SKM-1 (cell line): Measurements from ENCODE around the gene GPR146.
"Not testable (repeated sequence)": the region's sequence is repeated elsewhere in the genome, so short reads cannot be mapped to it uniquely, and the experiment has no call there.

ENCODE experiments used
- DNase-seq: peaks from one replicate; lab custom pipeline; 2025; ENCODE audit not compliant: unreplicated experiment; lab: John Stamatoyannopoulos, UW

The GPR146 gene

GRCh38 chr7:1074018-1074417 lies 29.7 kb downstream of the GPR146 start:
- DNase-seq: not testable (repeated sequence)

- DNase-seq: no peak
These were observed 30.5 kb downstream of the GPR146 start for GRCh38 chr7:1074593-1075431.

GRCh38 chr7:1076184-1077072 lies 32.1 kb downstream of the GPR146 start:
- no peak for DNase-seq

- DNase-seq: no peak
These were observed 34.2 kb downstream of the GPR146 start for GRCh38 chr7:1078519-1078918.

- DNase-seq: no peak
These were observed 34.6 kb downstream of the GPR146 start for GRCh38 chr7:1078985-1079384.

GRCh38 chr7:1079546-1079945 lies 35.2 kb downstream of the GPR146 start:
- no peak for DNase-seq

GRCh38 chr7:1080252-1080920 lies 36.0 kb downstream of the GPR146 start:
- no peak for DNase-seq

- DNase-seq: no peak
These were observed 36.5 kb downstream of the GPR146 start for GRCh38 chr7:1080921-1081255.

- no peak for DNase-seq
These were observed 37.0 kb downstream of the GPR146 start for GRCh38 chr7:1081336-1081735.

- DNase-seq: no peak
These were observed 37.6 kb downstream of the GPR146 start for GRCh38 chr7:1081931-1082401.

GRCh38 chr7:1083729-1084657 lies 39.6 kb downstream of the GPR146 start:
- no peak for DNase-seq

- no peak for DNase-seq
These were observed 40.9 kb downstream of the GPR146 start for GRCh38 chr7:1085266-1085665.

- no peak for DNase-seq
These were observed 41.6 kb downstream of the GPR146 start for GRCh38 chr7:1085910-1086421.

GRCh38 chr7:1086588-1087464 lies 42.5 kb downstream of the GPR146 start:
- DNase-seq: peak; percentile 49

- no peak for DNase-seq
These were observed 43.1 kb downstream of the GPR146 start for GRCh38 chr7:1087465-1087814.

- no peak for DNase-seq
These were observed 43.9 kb downstream of the GPR146 start, which contains the start of gene GPER1 for GRCh38 chr7:1087952-1088920. Gene GPER1 (plus strand): TSS chr7:1088113. CDS start chr7:1091729, 3,616 bp downstream.

- no peak for DNase-seq
These were observed 45.9 kb downstream of the GPR146 start for GRCh38 chr7:1090236-1090635.
